CMK (cell line): ENCODE measurements around the gene PLA2G2F.

Experiments used
- DNase-seq: peaks from one replicate; pipeline ENCODE4 v3.0.0-alpha.2; 2010; ENCODE audit warnings: low read depth

The PLA2G2F gene

GRCh38 chr1:20138961-20139550 lies at the start of gene PLA2G2F:
TSS of gene PLA2G2F (plus strand) at chr1:20139323. CDS start at chr1:20139428, 105 bp downstream.
- no peak for DNase-seq

- DNase-seq, result no peak
Measured at GRCh38 chr1:20089328-20090077, 49.6 kb upstream of the PLA2G2F start.

GRCh38 chr1:20090119-20090518 lies 49.0 kb upstream of the PLA2G2F start:
- DNase-seq, result no peak

GRCh38 chr1:20090641-20091040 lies 48.5 kb upstream of the PLA2G2F start:
- DNase-seq, result no peak

- no peak for DNase-seq
Measured at GRCh38 chr1:20093303-20093702, 45.8 kb upstream of the PLA2G2F start.

GRCh38 chr1:20093940-20094391 lies 45.2 kb upstream of the PLA2G2F start:
- no peak for DNase-seq

- no peak for DNase-seq
Measured at GRCh38 chr1:20095564-20096434, 43.3 kb upstream of the PLA2G2F start.

GRCh38 chr1:20096840-20097447 lies 42.2 kb upstream of the PLA2G2F start:
- DNase-seq, result no peak

GRCh38 chr1:20099533-20099932 lies 39.6 kb upstream of the PLA2G2F start:
- no peak for DNase-seq

- DNase-seq, result no peak
Measured at GRCh38 chr1:20100632-20101355, 38.3 kb upstream of the PLA2G2F start.

GRCh38 chr1:20102875-20103274 lies 36.2 kb upstream of the PLA2G2F start:
- no peak for DNase-seq

- DNase-seq, result no peak
Measured at GRCh38 chr1:20105856-20106255, 33.3 kb upstream of the PLA2G2F start.

- no peak for DNase-seq
Measured at GRCh38 chr1:20107351-20107750, 31.8 kb upstream of the PLA2G2F start.

- DNase-seq, result no peak
Measured at GRCh38 chr1:20107796-20108195, 31.3 kb upstream of the PLA2G2F start.

- no peak for DNase-seq
Measured at GRCh38 chr1:20108366-20109123, 30.6 kb upstream of the PLA2G2F start.

GRCh38 chr1:20109223-20109856 lies 29.8 kb upstream of the PLA2G2F start:
- no peak for DNase-seq

GRCh38 chr1:20110679-20111078 lies 28.4 kb upstream of the PLA2G2F start:
- no peak for DNase-seq

- no peak for DNase-seq
Measured at GRCh38 chr1:20111452-20111851, 27.7 kb upstream of the PLA2G2F start.

GRCh38 chr1:20112279-20113000 lies 26.7 kb upstream of the PLA2G2F start:
- no peak for DNase-seq
